ENCODE data around the gene ADAMTS6.

- TF ChIP-seq CTCF (tag by site-specific recombination; IDR thresholded peaks at IDR 0.05), result no peak
- TF ChIP-seq ZNF791 (tag by site-specific recombination; IDR thresholded peaks at IDR 0.05), result no peak
- TF ChIP-seq ZBTB26 (tag by site-specific recombination; optimal IDR thresholded peaks at IDR 0.05), result no peak
- TF ChIP-seq GLI2 (tag by site-specific recombination; IDR thresholded peaks at IDR 0.05; ENCODE audit: borderline replicate concordance, low read depth), result no peak
- TF ChIP-seq ZNF629 (tag by site-specific recombination; IDR thresholded peaks at IDR 0.05), result no peak
- TF ChIP-seq ZBTB44 (tag by site-specific recombination; IDR thresholded peaks at IDR 0.05), result no peak
- TF ChIP-seq KLF1 (tag by site-specific recombination; IDR thresholded peaks at IDR 0.05), result no peak
- TF ChIP-seq TRIM28 (IDR thresholded peaks at IDR 0.05; ENCODE audit: borderline replicate concordance, low read length), result no peak
- TF ChIP-seq ZNF623 (tag by site-specific recombination; IDR thresholded peaks at IDR 0.05), result no peak
Measured at GRCh38 chr5:65171645-65172044, 310.1 kb downstream of the ADAMTS6 start.

All from HEK293 (cell line).